Endothelial cell of umbilical vein (primary cell): ENCODE data around the gene TNFSF10. TPM values are rescaled to one million over a fixed set of nuclear protein-coding genes. Genes with fewer than 3 reads are reported as not detected.

ENCODE experiments used
- BruUV-seq: library from RNA; stranded (reverse); fragments of 400-500 nt; replicated peaks from 2 replicates; lab custom pipeline; 2021; lab: Mats Ljungman, UMichigan
- CTCF ChIA-PET: fragments of 300-600, 350-600 bp; sonication (Branson Sonifier 250); formaldehyde crosslinking; loops from one replicate; lab custom pipeline; 2021; ENCODE audit warnings: antibody characterized with exemption, inconsistent platforms; lab: Charles Lee
- POLR2A ChIA-PET: fragments of 300-600, 350-600 bp; sonication (Branson Sonifier 250); formaldehyde crosslinking; loops from one replicate; lab custom pipeline; 2021; ENCODE audit warnings: antibody characterized with exemption, inconsistent platforms; lab: Charles Lee
- DNase-seq: peaks from one replicate; pipeline ENCODE4 v3.0.0-alpha.2; 2011; ENCODE audit warnings: low read depth, low spot score
- FAIRE-seq: peaks from 2 replicates; lab custom pipeline; 2011; peaks lifted over from hg19 to GRCh38; lab: Jason Lieb, UNC
- H2AFZ ChIP-seq: 2 replicates; pipeline ENCODE4 v1.6.0; 2012; ENCODE audit warnings: low read depth, low read length, control low read depth, inconsistent platforms
- H3K27ac ChIP-seq: 2 replicates; pipeline ENCODE4 v1.5.1; 2011; ENCODE audit warnings: low read depth, mild to moderate bottlenecking, control low read depth, low read length, moderate library complexity; ENCODE audit not compliant: insufficient read depth
- H3K27me3 ChIP-seq, 2 experiments: 2 replicates each; pipeline versions ENCODE4 v1.6.0 to v1.6.1; 2011; ENCODE audit warnings: low read length in 2 of 2, mixed read lengths in 1 of 2; ENCODE audit not compliant: control insufficient read depth in 2 of 2, insufficient read depth in 2 of 2
- H3K36me3 ChIP-seq, 2 experiments: 2 replicates in 1 of 2; 3 replicates in 1 of 2; pipeline ENCODE4 v1.5.1; 2011; ENCODE audit warnings: low read length in 2 of 2, mild to moderate bottlenecking in 1 of 2, moderate library complexity in 1 of 2; ENCODE audit not compliant: control insufficient read depth in 2 of 2, insufficient read depth in 2 of 2; ENCODE audit errors: extremely low read depth in 1 of 2
- H3K4me1 ChIP-seq: 3 replicates; pipeline ENCODE4 v1.5.1; 2011; ENCODE audit warnings: mild to moderate bottlenecking, low read length; ENCODE audit not compliant: control insufficient read depth, insufficient read depth; ENCODE audit errors: extremely low read depth
- H3K4me2 ChIP-seq: 2 replicates; pipeline ENCODE4 v1.6.1; 2011; ENCODE audit warnings: low read length, control low read depth, mixed read lengths; ENCODE audit not compliant: insufficient read depth
- H3K4me3 ChIP-seq, 3 experiments: fragments of 200-600 bp in 1 of 3; sonication (generic), shearing (Covaris generic) in 1 of 3; replicated peaks in 1 of 3; 2 replicates each; pipeline ENCODE4 v1.5.1; 2011 to 2016; ENCODE audit warnings: control low read depth in 3 of 3, low read length in 3 of 3, mild to moderate bottlenecking in 2 of 3, inconsistent platforms in 1 of 3, low read depth in 1 of 3, moderate library complexity in 1 of 3; ENCODE audit not compliant: insufficient read depth in 1 of 3
- H3K79me2 ChIP-seq: 2 replicates; pipeline ENCODE4 v1.6.0; 2012; ENCODE audit warnings: low read length, inconsistent platforms; ENCODE audit not compliant: control insufficient read depth, insufficient read depth
- H3K9ac ChIP-seq: replicated peaks from 2 replicates; pipeline ENCODE3; 2011; ENCODE audit warnings: low read length, control low read depth; ENCODE audit not compliant: insufficient read depth; ENCODE audit errors: extremely low read depth
- H3K9me1 ChIP-seq: replicated peaks from 3 replicates; pipeline ENCODE4 v1.6.0; 2011; ENCODE audit warnings: mild to moderate bottlenecking, low read length; ENCODE audit not compliant: control insufficient read depth, insufficient read depth; ENCODE audit errors: extremely low read depth
- H3K9me3 ChIP-seq: replicated peaks from 2 replicates; pipeline ENCODE4 v1.5.1; 2012; ENCODE audit warnings: low read length, inconsistent platforms; ENCODE audit not compliant: control insufficient read depth, insufficient read depth
- H4K20me1 ChIP-seq: replicated peaks from 2 replicates; pipeline ENCODE3; 2011; ENCODE audit warnings: mild to moderate bottlenecking, low read length; ENCODE audit not compliant: control insufficient read depth, insufficient read depth; ENCODE audit errors: extremely low read depth
- CTCF ChIP-seq, 2 donors: IDR thresholded peaks; 1 replicate in 1 of 2; 2 replicates in 1 of 2; pipeline ENCODE4 v1.5.1; 2011; ENCODE audit warnings: low read length in 2 of 2, mild to moderate bottlenecking in 2 of 2, moderate library complexity in 2 of 2, control low read depth in 1 of 2, inconsistent platforms in 1 of 2, low read depth in 1 of 2; ENCODE audit not compliant: insufficient read depth in 1 of 2; ENCODE audit errors: extremely low read depth in 1 of 2
- EZH2 ChIP-seq: IDR thresholded peaks from 2 replicates; pipeline ENCODE4 v1.6.1; 2012; ENCODE audit warnings: borderline replicate concordance, low read depth, mild to moderate bottlenecking, moderate library complexity, low read length, inconsistent platforms; ENCODE audit not compliant: severe bottlenecking
- FOS ChIP-seq: IDR thresholded peaks from 2 replicates; pipeline ENCODE4 v1.6.1; 2011; ENCODE audit warnings: mild to moderate bottlenecking, low read length, moderate library complexity, borderline replicate concordance; ENCODE audit not compliant: insufficient read depth
- GATA2 ChIP-seq: IDR thresholded peaks from 2 replicates; pipeline ENCODE4 v1.7.0; 2011; ENCODE audit warnings: low read depth, mild to moderate bottlenecking, moderate library complexity, mixed read lengths, low read length; ENCODE audit not compliant: insufficient read length, insufficient read depth
- JUN ChIP-seq: IDR thresholded peaks from 2 replicates; pipeline ENCODE4 v1.6.1; 2011; ENCODE audit warnings: borderline replicate concordance, low read depth; ENCODE audit not compliant: insufficient read length, insufficient read depth
- MAX ChIP-seq: IDR thresholded peaks from 2 replicates; pipeline ENCODE4 v1.6.1; 2011; ENCODE audit not compliant: insufficient read depth, insufficient read length
- MYC ChIP-seq: IDR thresholded peaks from one replicate; pipeline ENCODE4 v1.6.1; 2011; ENCODE audit warnings: mild to moderate bottlenecking, low read depth, low read length
- POLR2A ChIP-seq: IDR thresholded peaks from 2 replicates; pipeline ENCODE4 v1.6.1; 2012; ENCODE audit warnings: low read depth, mild to moderate bottlenecking, control low read depth, low read length
- POLR2AphosphoS5 ChIP-seq: IDR thresholded peaks from 2 replicates; pipeline ENCODE4 v1.6.1; 2012; ENCODE audit warnings: low read depth, mild to moderate bottlenecking, control low read depth, low read length, moderate library complexity; ENCODE audit not compliant: insufficient read depth
- dilution Hi-C: fragments of 300-500 bp; cut with MboI; formaldehyde crosslinking; loops from one replicate; pipeline ENCODE4 v1.15.0; 2019; ENCODE audit warnings: low sequenced_read_pairs; ENCODE audit not compliant: extremely low pct_ligation_motif_present
- intact Hi-C: fragments of 100-400 bp; cut with micrococcal nuclease; formaldehyde crosslinking; loops from one replicate; pipeline ENCODE4 v1.10.0; 2022
- polyA plus RNA-seq, 4 experiments: library from polyadenylated mRNA; depleted of rRNA in 3 of 4; stranded (reverse) in 3 of 4; unstranded in 1 of 4; fragments of >200 nt; gene quantifications; 2 replicates each; pipeline versions ENCODE4 v1.2.1 to v1.2.3, GENCODE V29; 2011 to 2012; ENCODE audit warnings: missing spikeins in 1 of 4
- total RNA-seq: library from RNA; stranded (reverse); gene quantifications from 2 replicates; pipeline ENCODE4 v1.2.3, GENCODE V29; 2021

Gene TNFSF10
- total and polyA plus RNA-seq, 2 donors (not counting 3 experiments of a cell fraction or from before 2014, with no cell fraction given): 31.2 to 55.0 TPM

- TF ChIP-seq JUN (no peak), MYC (no peak), POLR2A (no peak), CTCF (IDR thresholded peaks at IDR 0.05; ENCODE audit: extremely low read depth in 1 of 2, insufficient read depth in 1 of 2, low read depth in 1 of 2, low read length in 2 of 2) (no peak), POLR2AphosphoS5 (no peak), MAX (no peak), GATA2 (no peak), FOS (no peak), EZH2 (no peak)
- Histone ChIP-seq H3K9me3 (no peaks in the 10 kb centered on the region), H3K4me3 (no peak overlapping the region), H3K9me1 (no peaks in the 10 kb centered on the region), H3K4me1 (no peaks in the 10 kb centered on the region), H2AFZ (no peak overlapping the region), H3K27me3 (peaks cover 4 to 5% of the 10 kb centered on the region in 2 experiments), H3K27ac (no peak overlapping the region), H3K4me2 (no peak overlapping the region), H3K79me2 (no peaks in the 10 kb centered on the region), H3K36me3 (no peaks in the 10 kb centered on the region), H4K20me1 (no peaks in the 10 kb centered on the region), H3K9ac (no peak overlapping the region)
- ChIA-PET POLR2A (no interaction called here), CTCF (no interaction called here)
- intact Hi-C loops: no loop called here
- FAIRE-seq (no peak), DNase-seq (no peak)
- BruUV-seq: no TSS peak
- dilution Hi-C loops: no loop called here
Measured at GRCh38 chr3:172569128-172570008, 46.1 kb upstream of the TNFSF10 start.
